GM18907 (cell line): ENCODE measurements around the gene TSPEAR.

Experiments
- ATAC-seq: cut with Tn5 transposase; IDR thresholded peaks from one replicate; pipeline ENCODE4 v1.9.1; 2021; ENCODE audit warnings: mild to moderate bottlenecking, moderate library complexity; ENCODE audit not compliant: unreplicated experiment

TSPEAR gene

DNA sequence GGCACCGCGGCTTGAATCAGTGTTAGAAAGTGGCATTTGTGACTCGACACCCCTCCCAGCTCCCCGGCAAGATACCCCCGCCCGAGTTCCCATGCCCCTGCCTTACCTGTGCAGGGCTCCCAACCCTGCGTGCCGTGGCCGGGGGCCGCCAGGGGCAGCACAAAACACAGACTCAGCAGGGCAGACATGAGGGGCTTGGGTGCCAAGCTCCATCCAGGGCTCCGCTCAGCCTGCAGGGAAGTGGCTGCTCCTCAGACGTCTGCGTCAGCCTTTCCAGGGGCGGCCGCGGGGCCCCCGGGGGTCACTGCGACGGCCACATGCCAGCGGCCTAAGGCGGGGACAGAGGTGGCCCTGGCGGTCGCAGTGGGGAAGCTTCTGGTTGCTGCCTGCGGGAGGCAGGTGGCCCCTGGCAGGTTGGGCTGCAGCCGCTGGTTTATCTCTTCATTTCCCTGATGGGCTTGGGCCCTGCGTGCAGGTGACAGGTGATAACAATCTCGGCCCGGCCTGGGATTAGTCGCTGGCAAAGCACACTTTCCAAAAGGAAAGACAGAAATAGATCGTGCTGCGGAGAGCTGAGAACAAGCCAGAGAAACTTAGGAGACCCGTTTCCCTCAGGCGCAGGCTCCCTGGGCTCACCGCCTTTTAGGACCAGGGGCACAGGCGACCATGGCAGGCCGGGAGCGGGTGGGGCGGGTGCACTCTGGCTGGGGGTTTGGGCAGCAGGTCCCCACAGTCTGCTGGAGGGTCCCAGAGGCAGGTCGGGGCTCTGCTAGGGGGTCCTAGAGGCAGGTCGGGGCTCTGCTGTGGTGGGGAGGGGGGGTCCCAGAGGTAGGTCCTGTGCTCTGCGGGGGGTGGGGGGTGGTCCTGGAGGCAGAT is at the start of gene TSPEAR:
TSPEAR (minus strand) TSS at position 246 of the 876 bp plus-strand sequence; CDS start at position 188, 58 bp downstream.
- no peak for ATAC-seq

DNA sequence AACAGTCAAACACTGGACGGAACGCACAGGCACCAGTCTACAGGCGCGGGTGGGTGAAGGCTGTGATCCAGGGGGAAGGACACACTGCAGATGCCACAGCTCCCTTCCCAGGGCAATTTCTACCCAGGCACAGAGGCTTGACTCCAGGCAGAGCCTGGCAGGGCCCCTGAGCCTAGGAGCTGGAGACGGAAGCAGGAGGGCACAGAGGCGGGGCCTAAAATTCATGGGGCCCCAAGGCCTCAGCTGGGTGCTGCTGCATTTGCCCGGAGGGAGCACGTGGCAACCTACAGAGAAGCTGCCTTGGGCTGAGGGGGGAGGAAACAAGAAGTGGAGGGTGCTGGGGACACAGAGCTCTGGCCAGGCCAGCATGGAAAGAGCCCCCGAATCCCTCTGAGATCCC is 49.0 kb upstream of the TSPEAR start:
- no peak for ATAC-seq

DNA sequence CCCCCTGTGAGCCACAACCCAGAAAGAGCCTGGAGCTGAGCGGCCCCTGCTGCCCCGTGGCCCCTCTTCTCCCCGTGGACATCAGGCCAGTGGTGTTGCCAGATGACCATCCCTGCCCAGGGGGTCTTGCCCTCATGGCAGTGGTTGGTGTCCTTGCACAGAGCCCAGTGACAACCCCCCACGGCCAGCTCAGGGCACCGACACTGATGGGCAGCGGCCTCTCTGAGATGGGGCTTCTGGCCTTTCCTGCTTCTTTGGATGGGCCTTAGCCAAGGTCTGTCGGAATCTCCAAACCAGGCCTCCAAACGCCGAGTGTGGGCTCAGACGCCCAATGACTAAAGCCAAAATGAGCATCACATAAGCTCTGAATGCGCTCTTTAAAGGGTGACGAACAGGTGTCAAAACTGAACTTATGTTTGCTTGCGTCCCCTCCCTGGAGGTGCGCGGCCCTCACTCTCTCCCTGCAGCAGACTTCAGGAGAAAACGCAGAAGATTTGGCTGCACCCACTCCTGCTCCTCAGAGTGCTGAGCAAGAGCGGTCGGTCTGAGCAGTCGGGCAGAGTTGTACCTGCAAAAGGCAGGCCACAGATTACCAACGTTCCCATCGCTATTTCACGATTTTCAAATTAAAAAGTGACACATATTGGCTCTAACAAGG is 48.4 kb upstream of the TSPEAR start:
- ATAC-seq, result no peak

DNA sequence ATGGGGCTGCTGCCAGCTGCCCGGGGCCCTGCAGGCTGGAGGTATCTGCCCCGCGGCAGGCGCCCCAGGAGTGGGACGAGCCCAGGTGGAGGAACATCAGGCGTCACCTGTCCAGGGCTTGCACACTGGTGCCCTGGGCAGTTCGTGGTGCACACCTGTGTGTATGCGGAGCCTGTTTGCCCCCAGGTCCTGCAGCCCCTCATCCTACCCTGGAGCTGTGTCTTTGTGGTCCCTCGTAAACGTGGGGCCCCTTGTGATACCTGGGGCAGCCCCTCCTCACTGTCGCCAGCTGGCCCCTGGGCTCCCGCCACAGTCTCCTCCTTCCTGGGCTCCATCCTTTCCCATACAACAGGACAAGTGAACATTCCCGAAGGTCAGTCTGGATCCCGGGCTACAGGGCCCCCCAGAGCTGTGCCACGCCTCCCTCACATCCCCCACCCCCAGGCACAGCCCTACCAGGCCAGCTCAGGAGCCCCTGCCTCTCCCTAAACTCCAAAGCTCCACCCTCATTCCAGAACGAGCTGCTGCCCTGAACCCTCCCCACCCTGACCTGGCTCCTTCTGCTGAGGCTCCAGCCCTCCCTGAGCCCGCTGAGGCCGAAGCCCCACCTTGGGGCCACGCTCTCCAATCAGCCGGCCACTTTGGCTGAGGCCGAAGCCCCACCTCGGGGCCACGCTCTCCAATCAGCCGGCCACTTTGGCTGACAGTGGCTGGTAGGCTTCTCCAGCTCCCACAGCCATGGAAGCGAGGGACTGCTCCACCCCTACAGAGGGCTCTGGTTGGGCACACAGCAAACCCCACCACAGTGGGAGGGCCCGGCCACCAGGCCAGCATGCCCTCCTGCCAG is 47.6 kb upstream of the TSPEAR start:
- ATAC-seq, result no peak

DNA sequence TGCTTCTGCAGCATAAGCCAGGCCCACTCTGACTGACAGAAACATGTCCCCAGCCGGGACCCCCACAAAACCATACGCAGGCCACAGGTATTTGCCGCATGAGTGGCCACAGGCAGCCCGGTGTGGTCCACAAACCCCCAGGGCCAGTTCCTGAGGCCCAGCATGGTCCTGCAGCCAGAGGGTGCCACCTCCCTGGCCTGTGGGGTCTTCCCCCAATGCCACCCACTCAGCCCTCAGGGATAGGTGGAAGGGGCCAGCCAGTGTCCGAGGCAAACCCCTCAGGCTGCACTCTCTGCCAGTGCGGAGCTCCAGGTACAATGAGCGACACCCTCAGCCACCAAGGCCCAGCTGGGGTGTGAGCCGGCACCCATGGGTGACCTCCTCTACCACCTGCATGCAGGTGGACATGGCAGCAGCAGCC is 46.8 kb upstream of the TSPEAR start:
- ATAC-seq, result no peak

DNA sequence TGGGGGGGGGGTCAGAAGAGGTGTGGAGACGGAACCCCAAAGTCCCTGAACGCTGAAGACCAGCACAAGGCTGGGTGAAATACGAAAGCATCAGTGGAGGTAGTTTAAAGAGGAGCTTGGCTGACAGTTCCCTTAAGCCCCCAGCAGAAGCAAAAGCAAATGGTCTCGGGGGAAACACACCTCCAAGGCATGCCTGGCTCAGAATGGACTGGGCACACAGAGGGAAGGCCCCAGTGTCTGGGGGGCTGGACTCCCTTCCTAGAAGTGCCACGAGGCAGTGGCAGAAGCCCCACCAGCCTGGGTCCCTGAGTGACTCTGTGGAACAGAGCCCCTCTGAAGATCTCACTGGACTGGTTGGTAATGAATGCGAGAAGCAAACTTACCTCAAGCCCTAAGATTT is 46.4 kb upstream of the TSPEAR start:
- no peak for ATAC-seq

DNA sequence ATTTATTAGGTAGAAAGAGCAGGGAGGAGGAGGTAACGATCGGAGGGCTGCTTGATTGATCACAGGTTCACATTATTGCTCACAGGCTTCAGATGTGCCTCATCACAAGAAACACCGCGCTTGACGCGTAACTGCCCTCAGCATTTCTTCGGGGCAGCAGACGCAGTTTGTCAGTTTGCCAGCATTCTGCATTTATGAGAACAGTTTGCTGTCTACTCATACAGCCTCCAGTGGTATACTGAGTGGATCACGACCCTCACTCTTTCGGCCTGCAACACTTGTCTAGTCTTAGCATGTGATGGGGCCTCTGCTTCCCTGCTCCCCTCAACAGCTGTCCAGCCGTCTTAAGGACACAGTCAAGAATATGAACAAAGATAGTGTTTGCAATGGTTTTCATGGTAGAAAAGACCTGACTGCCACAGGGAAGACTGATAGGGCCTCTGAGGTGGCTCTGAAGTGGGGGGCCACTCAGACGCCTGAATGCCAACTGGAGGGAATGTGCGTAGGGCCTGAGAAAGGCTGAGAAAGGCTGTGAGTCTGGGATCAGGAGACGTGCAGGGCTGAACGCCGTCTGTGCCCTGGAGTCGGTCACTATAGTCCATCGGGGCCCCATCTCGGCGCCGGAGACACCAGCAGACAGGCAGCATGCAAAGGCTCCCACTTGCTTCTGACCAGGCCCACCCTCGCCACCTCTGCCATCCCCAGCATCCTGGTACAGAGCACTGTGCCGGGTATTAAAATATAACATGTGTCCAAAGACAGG is 45.2 kb upstream of the TSPEAR start:
- no peak for ATAC-seq

DNA sequence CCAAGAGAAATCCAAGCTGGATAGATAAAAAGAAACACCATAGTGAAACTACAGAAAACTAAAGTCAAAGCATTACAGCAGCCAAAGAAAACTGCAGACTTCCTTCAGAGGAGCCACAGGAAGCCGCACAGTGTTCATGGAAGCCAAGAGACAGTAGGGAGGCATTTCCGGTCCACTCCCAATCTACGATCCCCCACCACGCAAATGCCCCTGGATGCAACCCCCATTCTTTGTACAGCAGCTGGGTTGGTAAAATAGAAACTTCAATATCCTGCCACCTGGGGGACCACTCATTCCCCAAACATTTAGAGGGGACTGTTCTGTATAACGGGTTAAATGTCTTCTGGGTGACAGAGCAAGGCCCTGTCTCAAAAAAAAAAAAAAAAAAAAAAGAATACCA is 43.9 kb upstream of the TSPEAR start:
- no peak for ATAC-seq

DNA sequence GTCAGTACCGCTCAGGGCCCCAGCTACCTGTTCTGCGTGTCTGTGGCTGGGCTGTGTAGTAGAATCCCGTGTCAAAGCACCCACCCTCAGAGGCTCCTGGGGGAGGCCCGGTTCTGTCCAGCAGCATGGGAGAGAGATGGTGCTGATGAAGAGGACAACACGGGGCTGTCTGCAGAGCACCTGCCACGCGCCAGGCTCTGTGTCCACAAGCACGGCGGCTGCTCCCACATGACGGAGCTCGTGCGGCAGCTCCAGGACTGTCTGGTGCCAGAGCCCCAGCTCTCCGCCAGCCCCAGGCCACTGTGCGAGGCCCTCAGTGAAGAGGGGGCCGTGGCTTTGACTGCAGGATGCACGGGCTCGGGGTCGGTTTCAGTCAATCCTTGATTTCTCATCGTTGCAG is 42.0 kb upstream of the TSPEAR start:
- no peak for ATAC-seq

DNA sequence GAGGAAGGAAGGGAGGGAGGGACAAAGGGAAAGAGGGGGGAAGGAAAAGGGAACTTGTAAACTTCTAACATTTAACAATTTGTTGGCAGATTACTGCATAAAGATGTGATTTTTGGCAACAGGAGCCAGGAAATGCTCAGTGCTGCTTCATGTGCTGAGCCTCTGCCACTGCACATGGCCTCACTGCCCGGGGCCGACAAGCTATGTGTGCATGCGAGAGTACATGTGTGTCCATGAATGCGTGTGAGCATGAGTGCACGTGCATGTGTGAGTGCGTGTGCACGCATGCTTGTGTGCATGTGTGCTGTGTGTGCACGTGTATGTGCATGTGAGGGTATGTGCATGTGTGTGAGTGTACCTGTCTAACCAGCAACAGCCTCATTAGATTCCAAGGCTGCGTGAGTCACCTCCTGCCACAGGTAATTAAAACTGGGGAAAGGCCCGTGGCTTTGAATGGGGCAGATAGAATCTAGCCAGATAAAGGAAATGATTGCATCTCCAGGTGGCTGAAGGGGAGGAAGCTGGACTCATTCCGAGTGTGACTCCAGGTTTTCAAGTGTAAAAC is 41.4 kb upstream of the TSPEAR start:
- ATAC-seq, result no peak

DNA sequence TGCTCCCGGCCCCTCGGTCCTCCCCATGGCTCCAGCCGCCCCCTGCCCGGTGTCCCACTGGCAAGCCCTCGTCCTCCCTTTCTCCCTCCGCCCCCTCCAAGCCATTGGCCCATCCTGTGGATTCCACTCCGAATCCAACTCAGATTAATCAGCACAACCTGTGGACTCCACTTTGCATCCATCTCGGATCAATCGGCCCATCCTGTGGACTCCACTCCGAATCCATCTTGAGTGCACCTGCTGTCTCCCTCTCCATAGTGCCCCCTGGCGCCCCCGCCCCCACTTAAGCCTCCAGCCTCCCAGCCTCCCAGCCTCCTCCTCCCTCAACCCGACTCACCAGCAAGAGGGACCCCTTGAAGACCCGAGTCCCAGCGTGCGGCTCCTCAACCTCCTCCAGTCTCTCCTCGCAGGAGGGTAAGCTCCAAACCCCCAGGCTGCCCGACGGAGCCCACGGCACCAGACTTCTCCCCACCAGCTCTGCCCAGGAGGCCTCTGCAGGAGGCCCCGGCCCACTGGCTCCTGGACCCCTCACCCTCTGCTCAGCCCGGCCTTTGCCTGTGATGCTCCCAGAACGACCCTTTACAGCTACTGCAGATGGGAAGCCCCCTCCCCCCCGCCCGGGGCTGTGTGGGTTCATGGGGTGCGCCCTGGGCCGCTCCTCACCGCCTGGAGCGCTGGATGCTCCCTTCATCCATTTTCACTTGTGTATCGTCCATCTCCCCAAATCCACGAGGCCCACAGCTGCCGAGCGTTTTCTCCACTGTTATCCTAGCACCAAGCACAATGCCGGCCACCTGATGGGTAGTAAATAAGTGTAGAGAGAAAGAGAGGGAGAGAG is 40.6 kb upstream of the TSPEAR start:
- ATAC-seq, result no peak

DNA sequence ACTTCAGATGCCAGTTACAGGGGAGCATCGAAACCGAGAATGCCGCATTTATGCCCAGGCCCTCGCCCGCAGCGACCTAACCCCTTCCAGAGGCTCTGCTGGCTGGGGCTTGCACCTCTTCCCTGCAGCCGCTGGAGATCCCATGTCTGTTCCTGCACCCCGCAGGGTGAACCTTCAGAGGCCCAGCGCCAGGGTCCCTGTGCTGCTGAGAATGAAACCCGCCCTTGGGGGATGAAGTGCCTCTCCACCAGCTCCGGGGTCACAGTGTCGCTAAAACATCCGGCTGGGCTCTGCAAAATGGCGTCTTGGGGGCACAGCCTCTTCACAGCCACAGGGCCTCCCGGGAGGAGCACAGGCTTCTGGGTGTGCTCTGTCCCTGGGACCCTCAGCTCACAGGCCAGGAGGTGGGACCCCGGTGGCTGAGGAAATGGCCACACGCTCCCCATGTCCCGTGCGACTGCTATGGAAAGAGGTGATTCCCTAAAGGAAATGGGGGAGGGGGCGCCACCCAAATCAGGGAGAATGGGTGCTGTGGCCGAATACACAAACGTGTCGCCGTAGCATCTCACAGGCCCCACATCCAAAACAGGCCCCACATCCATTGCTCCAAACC is 39.9 kb upstream of the TSPEAR start:
- no peak for ATAC-seq

DNA sequence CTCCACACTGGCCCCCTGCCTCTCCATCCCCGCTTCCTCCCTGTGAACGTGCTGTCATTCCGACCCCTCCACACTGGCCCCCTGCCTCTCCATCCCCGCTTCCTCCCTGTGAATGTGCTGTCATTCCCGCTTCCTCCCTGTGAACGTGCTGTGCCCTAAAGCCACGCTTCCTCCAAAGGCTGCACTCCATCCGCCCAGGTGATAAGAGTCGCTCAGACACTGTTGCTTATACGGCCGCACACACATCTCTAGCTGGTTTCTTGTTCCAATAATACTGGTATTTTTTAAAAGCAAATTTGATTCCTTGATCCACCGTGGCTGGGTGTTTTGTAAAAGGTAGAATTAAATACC is 39.3 kb upstream of the TSPEAR start:
- no peak for ATAC-seq

DNA sequence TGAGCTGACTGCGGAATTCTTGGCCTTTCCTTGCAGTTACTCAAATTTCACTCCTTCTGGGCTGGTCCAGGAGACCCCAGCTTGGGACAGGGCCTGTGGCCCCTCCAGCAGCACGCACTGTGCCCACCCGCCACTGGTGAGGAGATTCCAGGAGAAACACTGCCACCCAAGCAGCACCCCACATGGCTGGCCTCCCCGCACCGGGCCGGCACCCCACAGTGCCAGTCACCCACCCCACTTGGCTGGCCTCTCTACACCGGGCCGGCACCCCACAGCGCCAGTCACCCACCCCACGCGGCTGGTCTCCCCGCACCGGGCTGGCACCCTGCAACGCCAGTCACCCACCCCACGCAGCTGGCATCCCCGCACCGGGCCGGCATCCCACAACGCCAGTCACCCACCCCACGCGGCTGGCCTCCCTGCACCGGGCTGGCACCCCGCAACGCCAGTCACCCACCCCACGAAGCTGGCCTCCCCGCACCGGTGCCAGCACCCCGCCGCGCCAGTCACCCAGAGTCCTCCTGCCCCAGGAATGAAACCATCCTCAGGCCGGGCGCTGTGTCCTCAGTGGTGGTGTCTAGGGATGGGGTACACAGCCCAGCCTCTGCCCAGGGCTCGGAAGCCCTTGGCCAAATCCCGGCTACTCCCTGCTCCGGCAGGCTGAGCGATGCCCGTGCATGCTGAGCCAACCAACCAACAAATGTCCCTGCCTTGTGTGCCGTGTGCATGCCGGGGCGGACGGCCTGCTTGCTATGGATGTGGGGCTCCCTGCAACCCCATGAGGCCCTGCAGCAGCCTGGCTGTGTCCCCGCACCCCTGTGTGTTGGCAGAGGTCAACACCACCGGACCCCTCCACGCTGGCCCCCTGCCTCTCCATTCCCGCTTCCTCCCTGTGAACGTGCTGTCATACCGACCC is 38.6 kb upstream of the TSPEAR start:
- ATAC-seq, result no peak

DNA sequence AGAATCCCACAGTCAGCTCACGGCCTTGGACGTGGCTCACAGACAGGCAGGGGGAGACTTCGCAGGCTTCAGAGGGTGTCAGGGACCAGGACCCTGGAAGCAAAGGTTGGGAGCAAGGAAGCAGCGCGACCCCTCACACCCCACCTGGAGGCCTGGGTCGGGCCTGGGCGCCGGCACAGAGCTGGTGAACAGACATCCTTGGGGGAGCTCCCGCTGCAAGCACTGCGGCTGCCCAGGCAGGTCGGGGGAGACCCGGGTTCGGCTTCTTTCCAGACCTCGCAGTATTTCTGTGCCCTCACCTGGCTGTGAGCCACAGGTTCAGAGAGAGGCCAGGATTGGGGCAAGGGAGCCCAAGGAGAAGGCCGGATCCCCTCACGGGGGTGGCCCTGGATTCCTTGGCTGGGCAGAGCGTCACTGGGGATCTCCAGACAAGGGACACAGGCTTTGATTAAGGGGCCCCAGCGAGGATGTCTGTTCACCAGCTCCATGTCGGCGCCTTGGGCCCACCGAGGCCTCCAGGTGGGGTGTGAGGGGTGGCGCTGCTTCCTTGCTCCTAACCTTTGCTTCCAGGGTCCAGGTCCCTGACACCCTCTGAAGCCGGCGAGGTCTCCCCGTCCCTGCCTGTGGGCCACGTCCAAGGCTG is 37.9 kb upstream of the TSPEAR start:
- no peak for ATAC-seq

DNA sequence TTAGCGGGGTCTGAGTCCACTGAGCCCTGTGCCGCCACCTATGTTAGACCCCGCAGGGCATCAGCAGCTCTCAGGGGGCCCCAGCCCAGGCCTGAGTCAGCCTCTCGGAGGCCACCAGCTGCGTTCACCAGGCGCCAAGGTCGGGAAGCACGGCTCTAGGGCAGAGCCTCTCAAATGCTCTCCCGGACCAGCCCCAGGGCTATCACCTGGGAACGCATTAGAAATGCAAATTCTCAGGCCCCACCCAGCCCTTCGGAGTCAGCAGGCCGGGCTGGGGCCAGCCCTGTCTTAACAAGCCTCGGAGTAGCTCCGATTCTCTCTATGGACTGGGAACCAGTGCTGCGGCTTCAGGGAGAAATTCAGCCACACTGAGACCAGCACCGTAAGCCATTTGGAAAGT is 37.2 kb upstream of the TSPEAR start:
- ATAC-seq, result no peak

DNA sequence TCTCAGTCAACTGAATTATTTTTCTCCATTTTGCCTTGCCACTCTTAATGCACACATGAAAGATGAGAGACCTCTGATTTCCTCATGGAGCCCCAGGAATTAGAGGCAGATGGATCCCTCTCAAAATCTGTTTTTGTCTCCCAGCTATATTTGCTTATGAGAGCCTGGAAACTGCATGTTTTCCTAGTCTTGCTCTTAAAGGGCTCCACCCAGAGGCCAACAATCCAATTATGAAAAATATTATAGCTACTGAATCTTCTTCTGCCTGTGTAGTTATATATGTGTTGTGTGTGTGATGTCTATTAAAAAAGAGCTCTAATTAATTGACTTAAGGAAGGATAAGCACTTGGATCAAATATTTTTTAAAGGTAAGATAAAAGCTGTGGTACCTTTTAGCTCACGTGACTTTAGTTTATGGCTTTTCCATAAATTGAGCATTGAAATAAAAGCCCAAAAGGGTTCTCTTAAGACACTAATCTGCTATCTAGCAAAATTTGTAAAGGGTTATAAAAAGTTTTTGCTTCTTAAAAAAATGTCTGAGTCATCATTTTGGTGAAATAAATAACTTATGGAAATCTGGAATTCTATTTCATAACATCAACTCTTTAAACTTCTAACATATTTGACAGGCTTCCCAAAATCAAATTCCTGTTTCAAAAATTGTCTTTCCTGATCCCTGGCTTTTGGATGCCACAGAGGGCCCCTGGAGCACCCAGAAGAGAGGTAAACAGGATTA is 31.2 kb upstream of the TSPEAR start:
- no peak for ATAC-seq
